Astrocyte of the cerebellum (primary cell): ENCODE data around the gene MT1X.

Experiments used
- DNase-seq: peaks from one replicate; pipeline ENCODE4 v3.0.0-alpha.2; 2011; ENCODE audit warnings: low read depth
- H3K4me3 ChIP-seq: 2 replicates; pipeline ENCODE4 v1.5.1; 2011; ENCODE audit warnings: mild to moderate bottlenecking, low read depth, low read length, moderate library complexity
- CTCF ChIP-seq: IDR thresholded peaks from 2 replicates; pipeline ENCODE4 v1.5.1; 2012; ENCODE audit warnings: low read length, low read depth, moderate library complexity, mild to moderate bottlenecking; ENCODE audit errors: missing control alignments
- in situ Hi-C: cut with HindIII; loops from 2 replicates; pipeline ENCODE4 v1.10.0; 2017; ENCODE audit warnings: low sequenced_read_pairs

Gene MT1X

GRCh38 chr16:56689171-56689570 is 6.9 kb downstream of the MT1X start:
- in situ Hi-C loops: no loop called here
- H3K4me3 ChIP-seq: no peak overlapping the region
- TF ChIP-seq CTCF: no peak
- DNase-seq: no peak

GRCh38 chr16:56690420-56691122 is 8.3 kb downstream of the MT1X start:
- in situ Hi-C loops: no loop called here
- H3K4me3 ChIP-seq: no peak overlapping the region
- no peak for TF ChIP-seq CTCF
- no peak for DNase-seq

GRCh38 chr16:56691885-56692284 is 9.6 kb downstream of the MT1X start:
- in situ Hi-C loops: no loop called here
- no peak for TF ChIP-seq CTCF

GRCh38 chr16:56695246-56695645 is 13.0 kb downstream of the MT1X start:
- no peak for DNase-seq
- TF ChIP-seq CTCF: no peak
- no peak overlapping the region for H3K4me3 ChIP-seq
- in situ Hi-C loops: no loop called here

More at GRCh38 chr16:56691885-56692284, 9.6 kb downstream of the MT1X start:
- H3K4me3 ChIP-seq: no peak overlapping the region
- DNase-seq: no peak

GRCh38 chr16:56697456-56698155 is 15.3 kb downstream of the MT1X start:
- no peak overlapping the region for H3K4me3 ChIP-seq
- in situ Hi-C loops: no loop called here
- no peak for TF ChIP-seq CTCF
- DNase-seq: no peak

- H3K4me3 ChIP-seq: no peak overlapping the region
- TF ChIP-seq CTCF: no peak
- no peak for DNase-seq
- in situ Hi-C loops: no loop called here
Measured at GRCh38 chr16:56700195-56700594, 17.9 kb downstream of the MT1X start.
